Measurements from ENCODE around the gene GRB10. TPM values are rescaled to one million over a fixed set of nuclear protein-coding genes. Genes with fewer than 3 reads are reported as not detected.

Gene GRB10
- total RNA-seq, 2 experiments from 2014 or later = 5.9 to 8.4 TPM

- Histone ChIP-seq H3K4me1 (ENCODE audit: insufficient read depth, low read length) (peaks cover 22% of the 10 kb centered on the region), H3K27ac (ENCODE audit: low read depth in 1 of 2, low read length in 2 of 2) (no peak overlapping the region), H3K4me3 (ENCODE audit: low read length) (peak overlapping the region; percentile 50), H3K36me3 (ENCODE audit: insufficient read depth, low read length) (no peaks in the 10 kb centered on the region), H3K27me3 (ENCODE audit: control insufficient read depth in 1 of 2, insufficient read depth in 2 of 2, low read length in 2 of 2) (peaks cover 0 to 6% of the 10 kb centered on the region in 2 experiments), H3K9me3 (ENCODE audit: control insufficient read depth in 1 of 2, insufficient read depth in 1 of 2, low read length in 2 of 2) (peaks cover under 1 to 17% of the 10 kb centered on the region in 2 experiments)
- H3K4me3 Mint-ChIP-seq = peak overlapping the region; percentile 81
- H3K27ac Mint-ChIP-seq = no peak overlapping the region
- H3K36me3 Mint-ChIP-seq (ENCODE audit: low read depth) = no peaks in the 10 kb centered on the region
- peaks cover 3% of the 10 kb centered on the region for H3K9me3 Mint-ChIP-seq
- no peak for DNase-seq
- ChIA-PET POLR2A (no interaction called here), CTCF (no interaction called here)
- no peak for TF ChIP-seq CTCF (IDR thresholded peaks at IDR 0.05)
- intact Hi-C loops (cut with DNase I, micrococcal nuclease) = loop anchor here in 1 of 2 experiments (5.0 kb wide), 1 partner anchor 41 kb away; no protein-coding TSS in a partner anchor
- H3K4me1 Mint-ChIP-seq (ENCODE audit: low read depth) = peaks cover 20% of the 10 kb centered on the region
- peaks cover 51% of the 10 kb centered on the region for H3K27me3 Mint-ChIP-seq
- no peak for ATAC-seq (ENCODE audit: poor library complexity)
These were observed 607 bp upstream of the GRB10 start for GRCh38 chr7:50783303-50783702.

GRCh38 chr7:50781381-50782293, 1.1 kb downstream of the GRB10 start:
- Mint-ChIP-seq H3K36me3 (ENCODE audit: low read depth) (no peaks in the 10 kb centered on the region), H3K27me3 (peaks cover 41% of the 10 kb centered on the region), H3K9me3 (no peaks in the 10 kb centered on the region), H3K4me3 (peak overlapping the region; percentile 82), H3K27ac (peak overlapping the region; percentile 71), H3K4me1 (ENCODE audit: low read depth) (peaks cover 20% of the 10 kb centered on the region)
- Histone ChIP-seq H3K27ac (ENCODE audit: low read depth in 1 of 2, low read length in 2 of 2) (no peak overlapping the region), H3K4me3 (ENCODE audit: low read length) (peak overlapping the region; percentile 52), H3K36me3 (ENCODE audit: insufficient read depth, low read length) (no peaks in the 10 kb centered on the region), H3K27me3 (ENCODE audit: control insufficient read depth in 1 of 2, insufficient read depth in 2 of 2, low read length in 2 of 2) (peaks cover 0 to 4% of the 10 kb centered on the region in 2 experiments), H3K9me3 (ENCODE audit: control insufficient read depth in 1 of 2, insufficient read depth in 1 of 2, low read length in 2 of 2) (peaks cover 0 to 4% of the 10 kb centered on the region in 2 experiments), H3K4me1 (ENCODE audit: insufficient read depth, low read length) (peaks cover 16% of the 10 kb centered on the region)
- intact Hi-C loops (cut with DNase I, micrococcal nuclease) = loop anchor here in 1 of 2 experiments (5.0 kb wide), 1 partner anchor 39 kb away; no protein-coding TSS in a partner anchor
- ChIA-PET CTCF (interaction anchor here (0.7 kb wide), 1 partner anchor 50 kb away, joined by 3 read pairs; no protein-coding TSS in a partner anchor), POLR2A (no interaction called here)
- DNase-seq (peak in 6 of 14 experiments; percentile 7 to 64 (median 40)), ATAC-seq (ENCODE audit: poor library complexity) (peak; percentile 85)
- TF ChIP-seq CTCF (IDR thresholded peaks at IDR 0.05) = no peak

GRCh38 chr7:50780436-50780835, 2.3 kb downstream of the GRB10 start:
- peaks cover 0 to 4% of the 10 kb centered on the region in 2 experiments for H3K27me3 ChIP-seq (ENCODE audit: control insufficient read depth in 1 of 2, insufficient read depth in 2 of 2, low read length in 2 of 2)
- H3K27ac ChIP-seq (ENCODE audit: low read depth in 1 of 2, low read length in 2 of 2) = no peak overlapping the region
- no peak for DNase-seq
- H3K4me3 Mint-ChIP-seq = no peak overlapping the region
- peaks cover 20% of the 10 kb centered on the region for H3K4me1 Mint-ChIP-seq (ENCODE audit: low read depth)
- H3K4me3 ChIP-seq (ENCODE audit: low read length) = no peak overlapping the region
- no peak overlapping the region for H3K27ac Mint-ChIP-seq
- peaks cover 47% of the 10 kb centered on the region for H3K27me3 Mint-ChIP-seq
- ATAC-seq (ENCODE audit: poor library complexity) = no peak
- peaks cover 16% of the 10 kb centered on the region for H3K4me1 ChIP-seq (ENCODE audit: insufficient read depth, low read length)
- intact Hi-C loops (cut with DNase I, micrococcal nuclease) = loop anchor here in 1 of 2 experiments (5.0 kb wide), 1 partner anchor 38 kb away; no protein-coding TSS in a partner anchor
- no peaks in the 10 kb centered on the region for H3K36me3 Mint-ChIP-seq (ENCODE audit: low read depth)
- CTCF ChIA-PET = no interaction called here
- no peaks in the 10 kb centered on the region for H3K36me3 ChIP-seq (ENCODE audit: insufficient read depth, low read length)
- no peaks in the 10 kb centered on the region for H3K9me3 Mint-ChIP-seq
- POLR2A ChIA-PET = interaction anchor here (1.3 kb wide), 1 partner anchor 40 kb away, joined by 3 read pairs; no protein-coding TSS in a partner anchor
- TF ChIP-seq CTCF (IDR thresholded peaks at IDR 0.05) = no peak
- peaks cover 0 to 4% of the 10 kb centered on the region in 2 experiments for H3K9me3 ChIP-seq (ENCODE audit: control insufficient read depth in 1 of 2, insufficient read depth in 1 of 2, low read length in 2 of 2)
